HCT116 (cell line): Measurements from ENCODE around the gene RIPOR1. TPM values are rescaled to one million over a fixed set of nuclear protein-coding genes. Genes with fewer than 3 reads are reported as not detected.

Experiments used
- ATAC-seq: fragments of 200-7000 bp; cut with Tn5 transposase; 2 replicates; pipeline ENCODE4 v1.9.1; 2020; ENCODE audit warnings: mild to moderate bottlenecking, moderate library complexity
- BruUV-seq: library from RNA; stranded (reverse); fragments of 400-500 nt; replicated peaks from 2 replicates; lab custom pipeline; 2021; lab: Mats Ljungman, UMichigan
- CTCF ChIA-PET: fragments of 300-600 bp; sonication (Branson Sonifier 250); formaldehyde crosslinking; loops from one replicate; lab custom pipeline; 2021; ENCODE audit warnings: antibody characterized with exemption; lab: Charles Lee
- POLR2A ChIA-PET: fragments of 300-600, 350-600 bp; sonication (Branson Sonifier 250); formaldehyde crosslinking; loops from one replicate; lab custom pipeline; 2021; ENCODE audit warnings: antibody characterized with exemption; lab: Charles Lee
- RAD21 ChIA-PET, 2 experiments: fragments of 300-600 bp; sonication (Branson Sonifier 250); formaldehyde crosslinking; loops; one replicate each; lab custom pipeline; 2023; ENCODE audit warnings: low total read pairs in 2 of 2; ENCODE audit not compliant: uncharacterized antibody in 2 of 2, unreplicated experiment in 2 of 2, low non-redundant PET in 1 of 2; lab: Charles Lee
- DNase-seq: peaks from one replicate; pipeline ENCODE4 v3.0.0-alpha.2; 2010; ENCODE audit warnings: low read depth, low spot score
- H2AFZ ChIP-seq: fragments of 200-600 bp; shearing (Covaris generic), sonication (generic); 2 replicates; pipeline ENCODE4 v1.6.1; 2017; ENCODE audit warnings: low read depth, mixed run types, mixed read lengths, antibody characterized with exemption, low read length; ENCODE audit not compliant: poor library complexity, severe bottlenecking
- H3K27ac ChIP-seq: 2 replicates; pipeline ENCODE4 v1.5.1; 2012; ENCODE audit warnings: low read depth, low read length
- H3K27me3 ChIP-seq: fragments of 200-600 bp; sonication (generic); 2 replicates; pipeline ENCODE4 v1.6.1; 2016; ENCODE audit warnings: mixed run types, low read length, mixed read lengths; ENCODE audit not compliant: insufficient read depth
- H3K36me3 ChIP-seq, 2 experiments: fragments of 200-500 bp in 1 of 2; fragments of 200-600 bp in 1 of 2; sonication (Bioruptor generic) in 1 of 2; sonication (generic) in 1 of 2; 2 replicates each; pipeline versions ENCODE4 v1.5.1 to v1.6.1; 2014 to 2016; ENCODE audit warnings: low read length in 2 of 2, inconsistent platforms in 1 of 2, mixed read lengths in 1 of 2, mixed run types in 1 of 2; ENCODE audit not compliant: insufficient read depth in 2 of 2, control insufficient read depth in 1 of 2
- H3K4me1 ChIP-seq, 2 experiments: fragments of 200-600 bp in 1 of 2; sonication (generic) in 1 of 2; 2 replicates each; pipeline versions ENCODE4 v1.5.1 to v1.6.1; 2012 to 2017; ENCODE audit warnings: low read length in 2 of 2, inconsistent platforms in 1 of 2, mild to moderate bottlenecking in 1 of 2, mixed read lengths in 1 of 2, mixed run types in 1 of 2, moderate library complexity in 1 of 2; ENCODE audit not compliant: insufficient read depth in 2 of 2, control insufficient read depth in 1 of 2
- H3K4me2 ChIP-seq: fragments of 200-600 bp; sonication (generic); 2 replicates; pipeline ENCODE4 v1.6.1; 2017; ENCODE audit warnings: mixed run types, low read length, mixed read lengths
- H3K4me3 ChIP-seq, 2 experiments: fragments of 200-600 bp in 1 of 2; sonication (generic) in 1 of 2; replicated peaks in 1 of 2; 2 replicates each; pipeline ENCODE4 v1.5.1; 2011 to 2016; ENCODE audit warnings: low read length in 2 of 2, control low read depth in 1 of 2, low read depth in 1 of 2, mild to moderate bottlenecking in 1 of 2, mixed read lengths in 1 of 2, mixed run types in 1 of 2
- H3K79me2 ChIP-seq: fragments of 200-600 bp; sonication (generic); 2 replicates; pipeline ENCODE4 v1.6.1; 2017; ENCODE audit warnings: mild to moderate bottlenecking, mixed run types, low read length, moderate library complexity, mixed read lengths; ENCODE audit not compliant: insufficient read depth
- H3K9ac ChIP-seq: fragments of 200-600 bp; sonication (generic); 2 replicates; pipeline ENCODE4 v1.6.1; 2016; ENCODE audit warnings: low read length, mixed read lengths
- H3K9me2 ChIP-seq: fragments of 200-600 bp; sonication (generic), shearing (Covaris generic); 2 replicates; pipeline ENCODE4 v1.6.1; 2017; ENCODE audit warnings: mixed run types, mild to moderate bottlenecking, moderate library complexity; ENCODE audit not compliant: insufficient read depth
- H3K9me3 ChIP-seq, 2 experiments: fragments of 200-500 bp in 1 of 2; fragments of 200-600 bp in 1 of 2; sonication (Bioruptor generic) in 1 of 2; sonication (generic) in 1 of 2; 2 replicates each; pipeline ENCODE4 v1.6.1; 2014 to 2017; ENCODE audit warnings: low read length in 2 of 2, mixed read lengths in 2 of 2, inconsistent platforms in 1 of 2, low read depth in 1 of 2, mild to moderate bottlenecking in 1 of 2, mixed run types in 1 of 2, moderate library complexity in 1 of 2; ENCODE audit not compliant: control insufficient read depth in 1 of 2, insufficient read depth in 1 of 2
- H4K20me1 ChIP-seq: fragments of 200-600 bp; sonication (generic), shearing (Covaris generic); 2 replicates; pipeline ENCODE4 v1.6.1; 2017; ENCODE audit warnings: mixed run types, mild to moderate bottlenecking, moderate library complexity; ENCODE audit not compliant: insufficient read depth
- CBX3 ChIP-seq: IDR thresholded peaks from 2 replicates; pipeline ENCODE4 v1.6.1; 2012; ENCODE audit warnings: low read depth
- CEBPB ChIP-seq: IDR thresholded peaks from 2 replicates; pipeline ENCODE4 v1.6.1; 2012; ENCODE audit warnings: low read depth
- EGR1 ChIP-seq: IDR thresholded peaks from 2 replicates; pipeline ENCODE4 v1.6.1; 2012; ENCODE audit warnings: low read depth
- EZH2 ChIP-seq: fragments of 200-600 bp; sonication (generic); IDR thresholded peaks from 2 replicates; pipeline ENCODE4 v1.6.1; 2017; ENCODE audit warnings: antibody characterized with exemption, mixed run types
- POLR2AphosphoS5 ChIP-seq: IDR thresholded peaks from 2 replicates; pipeline ENCODE4 v1.6.1; 2011; ENCODE audit warnings: mild to moderate bottlenecking, low read depth, low read length, moderate library complexity
- SIN3A ChIP-seq: IDR thresholded peaks from 2 replicates; pipeline ENCODE4 v1.6.1; 2012; ENCODE audit warnings: low read depth
- SP1 ChIP-seq: IDR thresholded peaks from 2 replicates; pipeline ENCODE4 v1.6.1; 2012; ENCODE audit warnings: low read depth
- SRF ChIP-seq: IDR thresholded peaks from 2 replicates; pipeline ENCODE4 v1.6.1; 2012; ENCODE audit warnings: low read depth
- TCF7L2 ChIP-seq: IDR thresholded peaks from 2 replicates; pipeline ENCODE4 v1.7.0; 2011; ENCODE audit warnings: borderline replicate concordance, inconsistent platforms; ENCODE audit not compliant: insufficient read depth, insufficient read length; ENCODE audit errors: extremely low read depth
- YY1 ChIP-seq: IDR thresholded peaks from 2 replicates; pipeline ENCODE4 v1.6.1; 2011; ENCODE audit warnings: low read length, low read depth, moderate library complexity, mild to moderate bottlenecking; ENCODE audit not compliant: insufficient replicate concordance; ENCODE audit errors: extremely low read depth
- ZNF274 ChIP-seq: fragments of 200-500 bp; sonication (Bioruptor generic); IDR thresholded peaks from 2 replicates; pipeline ENCODE4 v1.6.1; 2014; ENCODE audit warnings: mild to moderate bottlenecking, low read depth, low read length, inconsistent platforms
- intact Hi-C: fragments of 100-400 bp; cut with micrococcal nuclease; formaldehyde crosslinking; loops from 2 replicates; pipeline ENCODE4 v1.10.0; 2022
- total RNA-seq: library from RNA; stranded (reverse); gene quantifications from one replicate; pipeline ENCODE4 v1.2.1, GENCODE V29; 2021; ENCODE audit not compliant: unreplicated experiment
- TF ChIP-seq, protein P1 (sequence below): IDR thresholded peaks from 2 replicates; pipeline ENCODE4 v1.6.1; 2012

RIPOR1 gene
- total RNA-seq, 1 experiment from 2014 or later: 60.0 TPM

DNA sequence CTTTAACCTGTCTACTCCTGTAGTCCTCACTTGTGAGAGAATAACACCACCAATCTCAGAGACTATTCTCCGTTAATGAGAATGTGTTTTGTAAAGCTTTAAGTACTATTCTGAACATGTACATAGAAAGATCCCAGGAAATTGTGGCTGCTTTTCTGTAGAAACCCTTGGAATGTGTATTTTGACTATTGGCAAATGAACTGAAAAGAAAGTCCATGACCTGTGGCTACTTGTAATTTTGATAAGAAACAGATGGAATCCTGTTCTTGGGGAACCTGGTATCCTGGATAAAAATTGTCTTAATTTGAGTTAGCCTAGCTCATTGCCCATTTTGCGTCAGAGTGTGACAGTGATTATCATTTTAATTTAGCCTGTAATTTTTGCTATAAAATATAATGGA lies 42.8 kb downstream of the RIPOR1 start:
- POLR2A ChIA-PET: interaction anchor here (0.9 kb wide), 1 partner anchor 22 kb away, joined by 3 read pairs; no protein-coding TSS in a partner anchor
- peaks cover 96% of the 10 kb centered on the region for H3K79me2 ChIP-seq
- H3K36me3 ChIP-seq: peaks cover 3 to 17% of the 10 kb centered on the region in 2 experiments
- RAD21 ChIA-PET: no interaction called here
- CTCF ChIA-PET: no interaction called here
- H3K9ac ChIP-seq: no peak overlapping the region
- intact Hi-C loops: no loop called here
- H3K9me3 ChIP-seq: no peaks in the 10 kb centered on the region
- H3K9me2 ChIP-seq: no peaks in the 10 kb centered on the region
- DNase-seq: no peak
- no peak overlapping the region for H3K4me2 ChIP-seq
- ATAC-seq: no peak
- TSS peak; percentile 14 for BruUV-seq
- H3K27me3 ChIP-seq: no peaks in the 10 kb centered on the region
- H4K20me1 ChIP-seq: no peaks in the 10 kb centered on the region
- no peak overlapping the region for H2AFZ ChIP-seq
- no peak overlapping the region for H3K4me3 ChIP-seq
- TF ChIP-seq TCF7L2 (no peak), EGR1 (no peak), CBX3 (no peak), POLR2AphosphoS5 (no peak), SP1 (no peak), SRF (no peak), CEBPB (no peak), YY1 (no peak), EZH2 (no peak)
- TF ChIP-seq, protein P1, sequence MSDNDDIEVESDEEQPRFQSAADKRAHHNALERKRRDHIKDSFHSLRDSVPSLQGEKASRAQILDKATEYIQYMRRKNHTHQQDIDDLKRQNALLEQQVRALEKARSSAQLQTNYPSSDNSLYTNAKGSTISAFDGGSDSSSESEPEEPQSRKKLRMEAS: no peak
- TF ChIP-seq, all 23 proteins: peak for 0
- Histone ChIP-seq H3K27ac (no peak overlapping the region), H3K4me1 (no peaks in the 10 kb centered on the region)

DNA sequence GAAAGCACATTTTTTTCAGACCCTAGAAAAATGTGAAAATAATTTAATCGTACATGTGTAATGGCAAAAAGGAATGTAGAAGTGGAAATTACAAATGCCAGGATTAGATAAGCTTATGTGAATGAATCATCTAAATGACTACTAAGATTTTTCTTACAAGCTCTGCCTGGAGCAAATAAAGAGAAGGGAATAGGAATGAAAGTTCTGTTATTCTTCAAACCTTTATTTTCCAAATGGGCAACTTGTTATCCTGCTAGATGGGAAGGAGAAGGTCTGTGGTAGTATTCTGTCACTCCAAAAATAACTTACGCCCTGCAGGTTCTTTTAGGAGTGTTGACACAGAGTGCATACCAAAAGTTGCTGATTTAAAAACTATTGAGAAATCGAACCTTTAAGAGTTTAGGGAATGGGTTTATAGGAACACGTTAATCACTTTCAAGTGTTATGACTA lies 43.4 kb downstream of the RIPOR1 start:
- ChIA-PET CTCF (no interaction called here), POLR2A (interaction anchor here (0.9 kb wide), 1 partner anchor 22 kb away, joined by 3 read pairs; no protein-coding TSS in a partner anchor), RAD21 (no interaction called here)
- no peaks in the 10 kb centered on the region for H3K27me3 ChIP-seq
- no peak overlapping the region for H2AFZ ChIP-seq
- peaks cover 3 to 17% of the 10 kb centered on the region in 2 experiments for H3K36me3 ChIP-seq
- H3K9me2 ChIP-seq: no peaks in the 10 kb centered on the region
- intact Hi-C loops: no loop called here
- ATAC-seq (no peak), DNase-seq (no peak)
- no peak overlapping the region for H3K4me3 ChIP-seq
- H3K9ac ChIP-seq: no peak overlapping the region
- TF ChIP-seq ZNF274: no peak
- TF ChIP-seq EGR1: no peak
- no peak for TF ChIP-seq SIN3A
- no peak for TF ChIP-seq SP1
- TF ChIP-seq CEBPB: no peak
- TF ChIP-seq POLR2AphosphoS5: no peak
- H3K9me3 ChIP-seq: no peaks in the 10 kb centered on the region
- peaks cover 96% of the 10 kb centered on the region for H3K79me2 ChIP-seq
- no TSS peak for BruUV-seq
- H4K20me1 ChIP-seq: no peaks in the 10 kb centered on the region
- H3K27ac ChIP-seq: no peak overlapping the region
- no peaks in the 10 kb centered on the region for H3K4me1 ChIP-seq
- H3K4me2 ChIP-seq: no peak overlapping the region
